Liver (tissue), 9 donors: Measurements from ENCODE around the gene LPCAT1. TPM values are rescaled to one million over a fixed set of nuclear protein-coding genes. Genes with fewer than 3 reads are reported as not detected.

Experiments used
- DNase-seq: peaks from one replicate; pipeline ENCODE4 v3.0.0-alpha.2; 2017; ENCODE audit warnings: low spot score
- H3K27ac ChIP-seq, 2 donors: one replicate each; pipeline ENCODE4 v1.7.0; 2013; ENCODE audit warnings: inconsistent platforms in 2 of 2, low read length in 2 of 2, control low read depth in 1 of 2, low read depth in 1 of 2, mild to moderate bottlenecking in 1 of 2
- H3K27me3 ChIP-seq, 4 donors: one replicate each; pipeline versions ENCODE4 v1.6.1 to v1.7.0; 2013; ENCODE audit warnings: low read length in 3 of 4, inconsistent platforms in 1 of 4, mild to moderate bottlenecking in 1 of 4, moderate library complexity in 1 of 4; ENCODE audit not compliant: control insufficient read depth in 4 of 4, insufficient read depth in 4 of 4
- H3K36me3 ChIP-seq, 4 donors: one replicate each; pipeline versions ENCODE4 v1.6.1 to v1.7.0; 2013; ENCODE audit warnings: low read length in 3 of 4, mild to moderate bottlenecking in 3 of 4, low read depth in 1 of 4, moderate library complexity in 1 of 4; ENCODE audit not compliant: control insufficient read depth in 4 of 4, insufficient read depth in 3 of 4
- H3K4me1 ChIP-seq, 4 donors: one replicate each; pipeline versions ENCODE4 v1.6.1 to v1.7.0; 2013; ENCODE audit warnings: low read length in 3 of 4, mild to moderate bottlenecking in 3 of 4, moderate library complexity in 1 of 4; ENCODE audit not compliant: control insufficient read depth in 4 of 4, insufficient read depth in 4 of 4
- H3K4me3 ChIP-seq, 3 donors: one replicate each; pipeline versions ENCODE4 v1.6.1 to v1.7.0; 2013; ENCODE audit warnings: low read length in 3 of 3, control low read depth in 1 of 3, low read depth in 1 of 3, mild to moderate bottlenecking in 1 of 3
- H3K9ac ChIP-seq, 2 donors: one replicate each; pipeline ENCODE4 v1.7.0; 2013; ENCODE audit warnings: low read length in 2 of 2, mild to moderate bottlenecking in 2 of 2, moderate library complexity in 2 of 2, control low read depth in 1 of 2, low read depth in 1 of 2
- H3K9me3 ChIP-seq, 4 donors: one replicate each; pipeline versions ENCODE4 v1.6.1 to v1.7.0; 2013; ENCODE audit warnings: low read length in 3 of 4; ENCODE audit not compliant: control insufficient read depth in 4 of 4
- FOXA2 ChIP-seq: IDR thresholded peaks from 2 replicates; pipeline ENCODE4 v1.6.1; 2016; ENCODE audit warnings: antibody characterized with exemption
- GABPA ChIP-seq, 2 donors: IDR thresholded peaks in 1 of 2; conservative IDR thresholded peaks in 1 of 2; 2 replicates each; pipeline ENCODE4 v1.6.1; 2016; ENCODE audit warnings: antibody characterized with exemption in 2 of 2, mild to moderate bottlenecking in 1 of 2, moderate library complexity in 1 of 2
- HNF4A ChIP-seq, 2 donors: conservative IDR thresholded peaks; 2 replicates each; pipeline ENCODE4 v1.6.1; 2016; ENCODE audit warnings: antibody characterized with exemption in 2 of 2, mild to moderate bottlenecking in 2 of 2
- HNF4G ChIP-seq: IDR thresholded peaks from 2 replicates; pipeline ENCODE4 v1.6.1; 2016; ENCODE audit warnings: antibody characterized with exemption
- NR2F2 ChIP-seq: IDR thresholded peaks from 2 replicates; pipeline ENCODE4 v1.6.1; 2016; ENCODE audit warnings: antibody characterized with exemption
- RAD21 ChIP-seq, 2 donors: IDR thresholded peaks; 2 replicates each; pipeline ENCODE4 v1.6.1; 2016; ENCODE audit warnings: antibody characterized with exemption in 2 of 2, mild to moderate bottlenecking in 2 of 2
- SP1 ChIP-seq: IDR thresholded peaks from 2 replicates; pipeline ENCODE4 v1.6.1; 2018; ENCODE audit warnings: antibody characterized with exemption, mild to moderate bottlenecking
- TAF1 ChIP-seq: conservative IDR thresholded peaks from 2 replicates; pipeline ENCODE4 v1.6.1; 2016; ENCODE audit warnings: antibody characterized with exemption, mild to moderate bottlenecking
- WGBS: extraction: QIAGEN DNeasy Blood & Tissue Kit; methylation state at CpG from one replicate; pipeline ENCODE4 v1.1.7; 2013; 5-methylcytosine and 5-hydroxymethylcytosine counted together
- polyA plus RNA-seq, 2 donors: library from polyadenylated mRNA; stranded (reverse) in 1 of 2; unstranded in 1 of 2; fragments of 200-250 nt in 1 of 2; fragments of >200 nt in 1 of 2; fragmentation: Nextera tagmentation in 1 of 2; extraction: Ambion mirVana in 1 of 2; gene quantifications; one replicate each; pipeline versions ENCODE4 v1.2.1 to v1.2.3, GENCODE V29; 2013 to 2015
- total RNA-seq, 2 donors: library from RNA; depleted of rRNA; stranded (reverse); fragments of >200 nt; gene quantifications; one replicate each; pipeline ENCODE4 v1.2.3, GENCODE V29; 2014
- TF ChIP-seq, protein P1 (sequence below): IDR thresholded peaks from 2 replicates; pipeline ENCODE4 v1.6.1; 2016; ENCODE audit warnings: antibody characterized with exemption
- TF ChIP-seq, protein P2 (sequence below): IDR thresholded peaks from 2 replicates; pipeline ENCODE4 v1.6.1; 2016; ENCODE audit warnings: antibody characterized with exemption
- TF ChIP-seq, protein P3 (sequence below): IDR thresholded peaks from 2 replicates; pipeline ENCODE4 v1.6.1; 2016; ENCODE audit warnings: antibody characterized with exemption
- TF ChIP-seq, protein P4 (sequence below): fragments of 150-350 bp; IDR thresholded peaks from 2 replicates; pipeline ENCODE4 v1.5.1; 2017; ENCODE audit warnings: improper control_type of control experiment, low read depth, low read length; ENCODE audit not compliant: missing input control
- TF ChIP-seq, protein P5 (sequence below): IDR thresholded peaks from 2 replicates; pipeline ENCODE4 v1.6.1; 2016; ENCODE audit warnings: antibody characterized with exemption, mild to moderate bottlenecking
- donor health status: healthy.
- donor health status: healthy.
- donor health status: healthy.
- donor health status: healthy.
- donor health status: healthy.

Gene LPCAT1
- total and polyA plus RNA-seq, 4 donors = 1.5 to 12.8 (median 9.9) TPM

DNA sequence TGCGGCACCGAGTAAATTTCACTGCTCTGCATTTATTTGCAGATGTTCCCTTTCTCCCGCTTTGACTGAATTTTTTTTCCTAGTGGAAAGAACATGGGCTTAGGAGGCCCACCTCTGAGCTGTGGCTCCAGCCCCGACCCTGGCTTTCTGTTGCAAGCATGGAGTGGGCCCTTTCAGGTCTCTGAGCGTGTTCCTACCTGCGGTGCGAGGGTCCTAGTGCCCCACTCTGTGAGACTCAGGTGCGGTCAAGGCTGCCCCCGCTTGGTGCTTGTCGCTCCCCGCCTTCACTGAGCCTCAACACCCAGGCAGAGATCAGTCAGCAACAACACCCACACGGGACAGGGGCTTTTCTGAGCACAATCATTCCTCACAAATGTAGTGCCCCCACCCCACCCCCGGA lies 110.5 kb downstream of the LPCAT1 start:
- no peak overlapping the region for H3K9ac ChIP-seq
- peaks cover 0 to 5% (median 0%) of the 10 kb centered on the region in 4 donors for H3K27me3 ChIP-seq
- H3K36me3 ChIP-seq = no peaks in the 10 kb centered on the region
- no peaks in the 10 kb centered on the region for H3K4me1 ChIP-seq
- 62% methylated on average over 13 of the region's 13 CpGs for WGBS
- DNase-seq = no peak
- TF ChIP-seq NR2F2 = no peak
- TF ChIP-seq HNF4A (conservative IDR thresholded peaks at IDR 0.05) = no peak
- TF ChIP-seq, protein P1, sequence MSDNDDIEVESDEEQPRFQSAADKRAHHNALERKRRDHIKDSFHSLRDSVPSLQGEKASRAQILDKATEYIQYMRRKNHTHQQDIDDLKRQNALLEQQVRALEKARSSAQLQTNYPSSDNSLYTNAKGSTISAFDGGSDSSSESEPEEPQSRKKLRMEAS = no peak
- TF ChIP-seq HNF4G = no peak
- no peak for TF ChIP-seq SP1
- no peak for TF ChIP-seq RAD21 (IDR thresholded peaks at IDR 0.05)
- TF ChIP-seq, protein P2, sequence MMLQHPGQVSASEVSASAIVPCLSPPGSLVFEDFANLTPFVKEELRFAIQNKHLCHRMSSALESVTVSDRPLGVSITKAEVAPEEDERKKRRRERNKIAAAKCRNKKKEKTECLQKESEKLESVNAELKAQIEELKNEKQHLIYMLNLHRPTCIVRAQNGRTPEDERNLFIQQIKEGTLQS = no peak
- TF ChIP-seq TAF1 = no peak
- TF ChIP-seq, protein P3, sequence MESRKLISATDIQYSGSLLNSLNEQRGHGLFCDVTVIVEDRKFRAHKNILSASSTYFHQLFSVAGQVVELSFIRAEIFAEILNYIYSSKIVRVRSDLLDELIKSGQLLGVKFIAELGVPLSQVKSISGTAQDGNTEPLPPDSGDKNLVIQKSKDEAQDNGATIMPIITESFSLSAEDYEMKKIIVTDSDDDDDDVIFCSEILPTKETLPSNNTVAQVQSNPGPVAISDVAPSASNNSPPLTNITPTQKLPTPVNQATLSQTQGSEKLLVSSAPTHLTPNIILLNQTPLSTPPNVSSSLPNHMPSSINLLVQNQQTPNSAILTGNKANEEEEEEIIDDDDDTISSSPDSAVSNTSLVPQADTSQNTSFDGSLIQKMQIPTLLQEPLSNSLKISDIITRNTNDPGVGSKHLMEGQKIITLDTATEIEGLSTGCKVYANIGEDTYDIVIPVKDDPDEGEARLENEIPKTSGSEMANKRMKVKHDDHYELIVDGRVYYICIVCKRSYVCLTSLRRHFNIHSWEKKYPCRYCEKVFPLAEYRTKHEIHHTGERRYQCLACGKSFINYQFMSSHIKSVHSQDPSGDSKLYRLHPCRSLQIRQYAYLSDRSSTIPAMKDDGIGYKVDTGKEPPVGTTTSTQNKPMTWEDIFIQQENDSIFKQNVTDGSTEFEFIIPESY = no peak
- TF ChIP-seq, protein P4, sequence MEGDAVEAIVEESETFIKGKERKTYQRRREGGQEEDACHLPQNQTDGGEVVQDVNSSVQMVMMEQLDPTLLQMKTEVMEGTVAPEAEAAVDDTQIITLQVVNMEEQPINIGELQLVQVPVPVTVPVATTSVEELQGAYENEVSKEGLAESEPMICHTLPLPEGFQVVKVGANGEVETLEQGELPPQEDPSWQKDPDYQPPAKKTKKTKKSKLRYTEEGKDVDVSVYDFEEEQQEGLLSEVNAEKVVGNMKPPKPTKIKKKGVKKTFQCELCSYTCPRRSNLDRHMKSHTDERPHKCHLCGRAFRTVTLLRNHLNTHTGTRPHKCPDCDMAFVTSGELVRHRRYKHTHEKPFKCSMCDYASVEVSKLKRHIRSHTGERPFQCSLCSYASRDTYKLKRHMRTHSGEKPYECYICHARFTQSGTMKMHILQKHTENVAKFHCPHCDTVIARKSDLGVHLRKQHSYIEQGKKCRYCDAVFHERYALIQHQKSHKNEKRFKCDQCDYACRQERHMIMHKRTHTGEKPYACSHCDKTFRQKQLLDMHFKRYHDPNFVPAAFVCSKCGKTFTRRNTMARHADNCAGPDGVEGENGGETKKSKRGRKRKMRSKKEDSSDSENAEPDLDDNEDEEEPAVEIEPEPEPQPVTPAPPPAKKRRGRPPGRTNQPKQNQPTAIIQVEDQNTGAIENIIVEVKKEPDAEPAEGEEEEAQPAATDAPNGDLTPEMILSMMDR = no peak
- H3K4me3 ChIP-seq = no peak overlapping the region
- no peak overlapping the region for H3K27ac ChIP-seq
- no peaks in the 10 kb centered on the region for H3K9me3 ChIP-seq

DNA sequence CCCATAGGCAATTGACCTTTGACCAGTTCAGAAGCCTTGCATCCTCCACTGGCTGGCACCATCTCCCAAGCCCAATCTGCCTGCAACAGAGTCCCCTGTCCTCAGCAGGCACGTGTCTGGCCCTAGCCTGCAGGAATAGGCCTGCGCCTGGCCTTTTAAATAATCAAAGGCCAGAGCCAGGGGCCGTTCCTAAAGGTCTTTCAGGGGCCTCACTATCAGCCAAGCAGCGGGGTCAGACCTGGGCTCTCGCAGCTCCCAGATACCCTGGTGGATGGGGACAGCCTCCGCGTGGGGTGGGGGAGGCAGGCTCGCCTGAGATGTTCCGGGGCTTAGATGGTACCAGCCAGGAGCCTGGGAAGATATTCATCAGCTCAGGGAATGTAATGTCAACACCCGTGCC lies 111.1 kb downstream of the LPCAT1 start:
- Histone ChIP-seq H3K27ac (no peak overlapping the region), H3K4me1 (no peaks in the 10 kb centered on the region), H3K4me3 (no peak overlapping the region), H3K27me3 (peaks cover 0 to 5% (median 0%) of the 10 kb centered on the region in 4 donors), H3K9me3 (no peaks in the 10 kb centered on the region), H3K9ac (no peak overlapping the region), H3K36me3 (no peaks in the 10 kb centered on the region)
- TF ChIP-seq FOXA2 = no peak
- TF ChIP-seq RAD21 (IDR thresholded peaks at IDR 0.05) = no peak
- TF ChIP-seq, protein P5, sequence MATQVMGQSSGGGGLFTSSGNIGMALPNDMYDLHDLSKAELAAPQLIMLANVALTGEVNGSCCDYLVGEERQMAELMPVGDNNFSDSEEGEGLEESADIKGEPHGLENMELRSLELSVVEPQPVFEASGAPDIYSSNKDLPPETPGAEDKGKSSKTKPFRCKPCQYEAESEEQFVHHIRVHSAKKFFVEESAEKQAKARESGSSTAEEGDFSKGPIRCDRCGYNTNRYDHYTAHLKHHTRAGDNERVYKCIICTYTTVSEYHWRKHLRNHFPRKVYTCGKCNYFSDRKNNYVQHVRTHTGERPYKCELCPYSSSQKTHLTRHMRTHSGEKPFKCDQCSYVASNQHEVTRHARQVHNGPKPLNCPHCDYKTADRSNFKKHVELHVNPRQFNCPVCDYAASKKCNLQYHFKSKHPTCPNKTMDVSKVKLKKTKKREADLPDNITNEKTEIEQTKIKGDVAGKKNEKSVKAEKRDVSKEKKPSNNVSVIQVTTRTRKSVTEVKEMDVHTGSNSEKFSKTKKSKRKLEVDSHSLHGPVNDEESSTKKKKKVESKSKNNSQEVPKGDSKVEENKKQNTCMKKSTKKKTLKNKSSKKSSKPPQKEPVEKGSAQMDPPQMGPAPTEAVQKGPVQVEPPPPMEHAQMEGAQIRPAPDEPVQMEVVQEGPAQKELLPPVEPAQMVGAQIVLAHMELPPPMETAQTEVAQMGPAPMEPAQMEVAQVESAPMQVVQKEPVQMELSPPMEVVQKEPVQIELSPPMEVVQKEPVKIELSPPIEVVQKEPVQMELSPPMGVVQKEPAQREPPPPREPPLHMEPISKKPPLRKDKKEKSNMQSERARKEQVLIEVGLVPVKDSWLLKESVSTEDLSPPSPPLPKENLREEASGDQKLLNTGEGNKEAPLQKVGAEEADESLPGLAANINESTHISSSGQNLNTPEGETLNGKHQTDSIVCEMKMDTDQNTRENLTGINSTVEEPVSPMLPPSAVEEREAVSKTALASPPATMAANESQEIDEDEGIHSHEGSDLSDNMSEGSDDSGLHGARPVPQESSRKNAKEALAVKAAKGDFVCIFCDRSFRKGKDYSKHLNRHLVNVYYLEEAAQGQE = no peak
- no peak for TF ChIP-seq NR2F2
- no peak for TF ChIP-seq HNF4G
- TF ChIP-seq, protein P3 = no peak
- TF ChIP-seq GABPA (IDR thresholded peaks at IDR 0.05 in 1 of 2, conservative IDR thresholded peaks at IDR 0.05 in 1 of 2) = no peak
- 50% methylated on average over 10 of the region's 10 CpGs for WGBS
- no peak for DNase-seq
